ENCODE data around the gene SATB1. TPM values are rescaled to one million over a fixed set of nuclear protein-coding genes. Genes with fewer than 3 reads are reported as not detected.

SATB1 gene
- total RNA-seq, 1 experiment from 2014 or later, result 2.7 TPM

DNA sequence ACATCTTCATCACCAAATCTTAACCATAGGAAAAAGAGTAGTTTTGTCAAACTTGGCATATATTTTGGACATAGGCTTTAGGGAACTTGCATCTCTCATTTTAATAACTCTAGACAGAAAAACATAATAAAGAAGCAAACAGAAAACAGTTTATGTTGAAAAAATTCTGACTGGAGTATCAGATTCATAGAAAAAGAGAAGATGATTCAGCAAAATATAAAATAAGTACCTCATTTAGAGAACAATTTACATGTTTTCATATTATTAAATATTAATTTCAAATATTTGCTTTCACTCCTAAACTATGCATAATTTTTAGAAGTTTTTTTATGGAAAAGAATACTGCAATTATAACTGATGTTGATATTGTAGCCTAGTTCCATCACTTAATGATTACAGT, 12.5 kb downstream of the SATB1 start:
- POLR2A ChIA-PET, result no interaction called here
- BruUV-seq (replicated peaks), result no TSS peak
- CTCF ChIA-PET, result no interaction called here
- no peak for DNase-seq (ENCODE audit: low read depth, low spot score)
- TF ChIP-seq, protein P1, sequence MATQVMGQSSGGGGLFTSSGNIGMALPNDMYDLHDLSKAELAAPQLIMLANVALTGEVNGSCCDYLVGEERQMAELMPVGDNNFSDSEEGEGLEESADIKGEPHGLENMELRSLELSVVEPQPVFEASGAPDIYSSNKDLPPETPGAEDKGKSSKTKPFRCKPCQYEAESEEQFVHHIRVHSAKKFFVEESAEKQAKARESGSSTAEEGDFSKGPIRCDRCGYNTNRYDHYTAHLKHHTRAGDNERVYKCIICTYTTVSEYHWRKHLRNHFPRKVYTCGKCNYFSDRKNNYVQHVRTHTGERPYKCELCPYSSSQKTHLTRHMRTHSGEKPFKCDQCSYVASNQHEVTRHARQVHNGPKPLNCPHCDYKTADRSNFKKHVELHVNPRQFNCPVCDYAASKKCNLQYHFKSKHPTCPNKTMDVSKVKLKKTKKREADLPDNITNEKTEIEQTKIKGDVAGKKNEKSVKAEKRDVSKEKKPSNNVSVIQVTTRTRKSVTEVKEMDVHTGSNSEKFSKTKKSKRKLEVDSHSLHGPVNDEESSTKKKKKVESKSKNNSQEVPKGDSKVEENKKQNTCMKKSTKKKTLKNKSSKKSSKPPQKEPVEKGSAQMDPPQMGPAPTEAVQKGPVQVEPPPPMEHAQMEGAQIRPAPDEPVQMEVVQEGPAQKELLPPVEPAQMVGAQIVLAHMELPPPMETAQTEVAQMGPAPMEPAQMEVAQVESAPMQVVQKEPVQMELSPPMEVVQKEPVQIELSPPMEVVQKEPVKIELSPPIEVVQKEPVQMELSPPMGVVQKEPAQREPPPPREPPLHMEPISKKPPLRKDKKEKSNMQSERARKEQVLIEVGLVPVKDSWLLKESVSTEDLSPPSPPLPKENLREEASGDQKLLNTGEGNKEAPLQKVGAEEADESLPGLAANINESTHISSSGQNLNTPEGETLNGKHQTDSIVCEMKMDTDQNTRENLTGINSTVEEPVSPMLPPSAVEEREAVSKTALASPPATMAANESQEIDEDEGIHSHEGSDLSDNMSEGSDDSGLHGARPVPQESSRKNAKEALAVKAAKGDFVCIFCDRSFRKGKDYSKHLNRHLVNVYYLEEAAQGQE (IDR thresholded peaks at IDR 0.05; ENCODE audit: low read depth), result no peak
- TF ChIP-seq ZFX (IDR thresholded peaks at IDR 0.05) (no peak), SP1 (IDR thresholded peaks at IDR 0.05; ENCODE audit: low read depth) (no peak), JUND (IDR thresholded peaks at IDR 0.05) (no peak), SRF (IDR thresholded peaks at IDR 0.05; ENCODE audit: low read depth) (no peak), CBX3 (IDR thresholded peaks at IDR 0.05; ENCODE audit: low read depth) (no peak), POLR2A (IDR thresholded peaks at IDR 0.05; ENCODE audit: borderline replicate concordance, extremely low read depth, insufficient read depth, insufficient read length) (no peak), CEBPB (IDR thresholded peaks at IDR 0.05; ENCODE audit: low read depth) (no peak)
- TF ChIP-seq, protein P2, sequence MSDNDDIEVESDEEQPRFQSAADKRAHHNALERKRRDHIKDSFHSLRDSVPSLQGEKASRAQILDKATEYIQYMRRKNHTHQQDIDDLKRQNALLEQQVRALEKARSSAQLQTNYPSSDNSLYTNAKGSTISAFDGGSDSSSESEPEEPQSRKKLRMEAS (IDR thresholded peaks at IDR 0.05), result no peak
- no peaks in the 10 kb centered on the region for H3K9me3 ChIP-seq (ENCODE audit: control insufficient read depth in 1 of 2, insufficient read depth in 1 of 2, low read depth in 1 of 2, low read length in 2 of 2)
- RAD21 ChIA-PET (ENCODE audit: low non-redundant PET in 1 of 2, low total read pairs in 2 of 2, uncharacterized antibody in 2 of 2, unreplicated experiment in 2 of 2), result no interaction called here
- H3K9me2 ChIP-seq (ENCODE audit: insufficient read depth), result no peaks in the 10 kb centered on the region
- H4K20me1 ChIP-seq (ENCODE audit: insufficient read depth), result no peaks in the 10 kb centered on the region
- no peaks in the 10 kb centered on the region for H3K79me2 ChIP-seq (ENCODE audit: insufficient read depth, low read length)
- intact Hi-C loops (cut with micrococcal nuclease), result no loop called here
- H3K27ac ChIP-seq (ENCODE audit: low read depth, low read length), result no peak overlapping the region
- ATAC-seq, result no peak
- H3K36me3 ChIP-seq (ENCODE audit: control insufficient read depth in 1 of 2, insufficient read depth in 2 of 2, low read length in 2 of 2), result no peaks in the 10 kb centered on the region
- no peaks in the 10 kb centered on the region for H3K4me1 ChIP-seq (ENCODE audit: control insufficient read depth in 1 of 2, insufficient read depth in 2 of 2, low read length in 2 of 2)
- no peak overlapping the region for H3K4me3 ChIP-seq (replicated peaks in 1 of 2; ENCODE audit: low read depth in 1 of 2, low read length in 2 of 2)
- peaks cover 22% of the 10 kb centered on the region for H3K27me3 ChIP-seq (ENCODE audit: insufficient read depth, low read length)
- no peak overlapping the region for H3K4me2 ChIP-seq (ENCODE audit: low read length)
- no peak overlapping the region for H3K9ac ChIP-seq (ENCODE audit: low read length)
- no peak overlapping the region for H2AFZ ChIP-seq (ENCODE audit: low read depth, low read length, poor library complexity, severe bottlenecking)
